Motor neuron (in vitro differentiated cells): Measurements from ENCODE around the gene MAPK1IP1L. TPM values are rescaled to one million over a fixed set of nuclear protein-coding genes. Genes with fewer than 3 reads are reported as not detected.

Experiments
- ATAC-seq, 8 experiments: fragments of 200-7000 bp; cut with Tn5 transposase; replicated peaks in 6 of 8; 2 replicates each; pipeline ENCODE4 v1.8.0; 2021; ENCODE audit warnings: mild to moderate bottlenecking in 8 of 8, moderate library complexity in 8 of 8
- H3K27ac ChIP-seq, 2 donors: fragments of 250-450 bp; sonication (Bioruptor Pico); 2 replicates each; pipeline ENCODE4 v1.9.0; 2021; ENCODE audit warnings: antibody characterized with exemption in 2 of 2, mild to moderate bottlenecking in 2 of 2, moderate library complexity in 1 of 2
- H3K4me1 ChIP-seq, 2 donors: fragments of 250-450 bp; sonication (Bioruptor Pico); replicated peaks in 1 of 2; 2 replicates each; pipeline ENCODE4 v1.6.1; 2021; ENCODE audit warnings: antibody characterized with exemption in 2 of 2, mild to moderate bottlenecking in 2 of 2, moderate library complexity in 1 of 2
- H3K4me3 ChIP-seq, 5 donors: fragments of 250-450 bp; sonication (Bioruptor Pico); 2 replicates each; pipeline ENCODE4 v1.9.0; 2021; ENCODE audit warnings: antibody characterized with exemption in 5 of 5, mild to moderate bottlenecking in 5 of 5, moderate library complexity in 4 of 5
- WGBS, 10 experiments: fragments of 450-650 bp; shearing (Covaris generic); methylation state at CpG; one replicate each; pipeline ENCODE4 v1.0.0; 2022; 5-methylcytosine and 5-hydroxymethylcytosine counted together
- in situ Hi-C, 9 experiments: fragments of 400-800 bp; cut with MboI; loops; one replicate each; pipeline ENCODE4 v1.15.0; 2021; ENCODE audit warnings: low sequenced_read_pairs in 9 of 9, low pct_unique_long_range_greater_than_20kb in 2 of 9; ENCODE audit not compliant: unreplicated experiment in 9 of 9
- total RNA-seq, 8 experiments: library from RNA; unstranded; fragments of 300-600 nt; gene quantifications; 2 replicates each; pipeline versions ENCODE4 v1.2.3 to v1.2.4, GENCODE V29; 2022

MAPK1IP1L gene
- total RNA-seq, 8 experiments from 2014 or later, result 22.6 to 95.9 (median 42.7) TPM

- ATAC-seq, result peak; percentile 45 to 98 (median 96)
- Histone ChIP-seq H3K27ac (peak overlapping the region in 1 of 2 donors; percentile 60), H3K4me3 (no peak overlapping the region), H3K4me1 (peaks cover 5 to 15% of the 10 kb centered on the region in 2 donors)
- in situ Hi-C loops, result no loop called here
- 11 to 80% (median 39%) methylated on average over 1 to 8 of the region's 19 CpGs for WGBS, 10 experiments
Observed at GRCh38 chr14:55107766-55108554, 56.5 kb downstream of the MAPK1IP1L start.

- ATAC-seq, result no peak
- 91 to 100% (median 100%) methylated on average over 1 of the region's 1 CpG; no CpG with 5 or more reads in 5 of the 10 experiments for WGBS, 10 experiments
Observed at GRCh38 chr14:55109836-55110235, 58.4 kb downstream of the MAPK1IP1L start.

DNA sequence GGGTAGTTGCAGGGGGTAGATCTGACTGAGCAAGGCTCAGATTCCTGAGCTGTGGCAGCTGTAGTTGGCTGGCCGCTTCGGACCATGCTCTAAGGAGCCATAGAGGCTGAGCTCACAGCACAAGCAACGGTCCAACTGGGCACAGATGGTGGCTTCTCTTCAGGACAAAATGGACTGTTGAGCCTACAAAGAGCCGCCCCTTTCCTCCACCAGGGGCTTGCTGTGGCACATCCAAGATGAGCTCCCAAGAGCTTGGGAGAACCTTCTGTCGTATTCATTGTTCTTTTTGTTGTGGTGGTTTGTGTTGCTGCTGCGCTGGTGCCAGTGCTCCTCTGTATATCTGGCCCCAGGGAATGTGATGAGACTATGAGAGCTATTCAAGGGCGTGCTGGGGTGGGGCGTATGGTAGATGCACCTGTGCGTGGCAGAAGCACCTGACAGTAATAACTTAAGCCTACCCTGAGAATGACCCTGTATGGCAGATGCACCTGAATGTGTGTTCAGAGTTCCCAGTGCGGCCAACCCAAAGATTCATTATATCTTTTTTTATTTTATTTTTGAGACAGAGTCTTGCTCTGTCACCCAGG lies 59.8 kb downstream of the MAPK1IP1L start:
- Histone ChIP-seq H3K4me1 (peaks cover 2 to 8% of the 10 kb centered on the region in 2 donors), H3K27ac (no peak overlapping the region), H3K4me3 (no peak overlapping the region)
- in situ Hi-C loops, result no loop called here
- WGBS, 10 experiments, result 80 to 100% (median 96%) methylated on average over 1 to 7 of the region's 10 CpGs; no CpG with 5 or more reads in 2 of the 10 experiments
- no peak for ATAC-seq

More at GRCh38 chr14:55109836-55110235, 58.4 kb downstream of the MAPK1IP1L start:
- H3K4me1 ChIP-seq, result peaks cover 2 to 8% of the 10 kb centered on the region in 2 donors
- H3K4me3 ChIP-seq, result no peak overlapping the region
- in situ Hi-C loops, result no loop called here
- no peak overlapping the region for H3K27ac ChIP-seq

DNA sequence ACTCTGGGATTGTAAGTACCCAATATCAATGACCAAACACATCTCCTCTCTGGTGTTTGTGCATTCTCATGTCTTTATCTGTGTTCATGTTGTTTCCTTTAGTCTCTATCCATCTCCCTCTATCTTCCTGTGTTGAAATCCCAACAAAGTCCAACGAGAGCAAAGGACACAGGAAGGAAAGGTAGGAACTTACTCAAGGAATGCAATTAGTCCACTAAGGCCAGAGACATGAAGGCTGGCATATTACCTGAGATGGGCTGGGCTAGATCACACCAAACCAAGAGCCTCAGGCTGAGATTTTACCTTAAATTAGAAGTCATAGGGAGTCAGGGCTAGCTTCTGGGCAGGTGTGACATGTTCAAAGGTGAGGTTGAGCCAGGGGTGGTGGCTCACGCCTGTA lies 63.3 kb downstream of the MAPK1IP1L start:
- no peak for ATAC-seq
- in situ Hi-C loops, result no loop called here
- H3K4me3 ChIP-seq, result no peak overlapping the region
- 67 to 100% (median 87%) methylated on average over 1 of the region's 2 CpGs; no CpG with 5 or more reads in 6 of the 10 experiments for WGBS, 10 experiments
- H3K4me1 ChIP-seq, result peaks cover 6 to 8% of the 10 kb centered on the region in 2 donors
- H3K27ac ChIP-seq, result no peak overlapping the region

GRCh38 chr14:55115460-55115859 lies 64.0 kb downstream of the MAPK1IP1L start:
- H3K4me1 ChIP-seq, result peaks cover 6 to 8% of the 10 kb centered on the region in 2 donors
- H3K4me3 ChIP-seq, result no peak overlapping the region
- in situ Hi-C loops, result no loop called here
- no peak overlapping the region for H3K27ac ChIP-seq
- WGBS, 10 experiments, result 33% methylated on average over 2 of the region's 3 CpGs; no CpG with 5 or more reads in 9 of the 10 experiments
- no peak for ATAC-seq

DNA sequence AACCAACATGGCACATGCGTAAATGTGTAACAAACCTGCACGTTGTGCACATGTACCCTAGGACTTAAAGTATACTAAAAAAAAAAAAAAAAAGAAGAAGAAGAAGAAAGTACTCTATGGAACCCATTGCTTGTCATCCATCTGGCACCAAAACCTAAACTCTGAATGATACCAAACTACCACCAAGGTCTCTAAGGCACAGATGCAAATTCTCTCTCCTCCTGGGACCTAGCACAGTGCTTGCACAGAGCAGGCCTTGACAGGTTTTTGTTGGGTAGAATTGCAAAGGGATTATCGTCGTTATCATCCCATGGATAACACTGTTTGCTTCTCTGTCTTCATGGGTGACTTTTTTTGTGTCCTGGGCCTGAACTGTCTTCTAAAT lies 64.4 kb downstream of the MAPK1IP1L start:
- ATAC-seq, result no peak
- H3K4me1 ChIP-seq, result peaks cover 6 to 8% of the 10 kb centered on the region in 2 donors
- no peak overlapping the region for H3K4me3 ChIP-seq
- in situ Hi-C loops, result no loop called here
- no peak overlapping the region for H3K27ac ChIP-seq
- 85 to 95% (median 88%) methylated on average over 2 to 4 of the region's 4 CpGs; no CpG with 5 or more reads in 5 of the 10 experiments for WGBS, 10 experiments

- no peak for ATAC-seq
- in situ Hi-C loops, result no loop called here
- Histone ChIP-seq H3K4me1 (peaks cover 6 to 8% of the 10 kb centered on the region in 2 donors), H3K27ac (no peak overlapping the region), H3K4me3 (no peak overlapping the region)
- WGBS, 10 experiments, result 59 to 100% (median 81%) methylated on average over 2 to 9 of the region's 11 CpGs
Observed at GRCh38 chr14:55116246-55117030, 65.0 kb downstream of the MAPK1IP1L start.

DNA sequence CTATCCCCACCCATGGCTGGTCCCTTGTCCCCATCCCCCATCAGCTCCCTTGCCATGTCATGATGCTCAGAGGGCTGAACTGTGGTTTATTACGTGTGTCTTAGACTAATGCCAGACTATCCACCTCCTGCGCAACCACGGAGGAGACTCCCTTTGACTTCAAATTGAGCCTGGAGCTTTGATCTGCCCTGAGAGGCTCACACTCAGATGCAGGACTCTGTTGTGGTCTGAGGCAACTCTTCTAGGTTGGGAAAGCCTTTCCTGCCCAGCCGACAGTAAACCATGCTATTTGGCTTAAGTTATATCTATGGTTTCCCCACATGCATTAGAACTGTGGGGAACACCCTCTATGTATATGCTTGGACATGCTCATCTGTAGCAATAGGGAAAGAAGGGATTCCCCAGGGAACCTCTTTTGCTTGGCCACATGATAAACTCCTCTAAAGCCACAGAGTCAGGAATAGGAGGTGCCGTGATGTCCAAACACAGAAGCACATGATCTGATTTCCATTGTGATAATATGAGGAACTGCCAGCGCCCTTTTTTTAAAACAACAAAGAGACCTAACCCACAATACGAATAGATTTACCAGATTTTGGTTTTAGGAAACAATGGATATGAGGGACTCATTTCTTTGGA lies 66.5 kb downstream of the MAPK1IP1L start:
- WGBS, 10 experiments, result 0 to 100% (median 73%) methylated on average over 1 to 4 of the region's 7 CpGs; no CpG with 5 or more reads in 2 of the 10 experiments
- ATAC-seq, result peak in 6 of 8 experiments; percentile 14 to 80 (median 51)
- in situ Hi-C loops, result no loop called here
- no peak overlapping the region for H3K4me3 ChIP-seq
- peaks cover 15 to 17% of the 10 kb centered on the region in 2 donors for H3K4me1 ChIP-seq
- H3K27ac ChIP-seq, result no peak overlapping the region

GRCh38 chr14:55118761-55119160 lies 67.3 kb downstream of the MAPK1IP1L start:
- in situ Hi-C loops, result no loop called here
- H3K4me3 ChIP-seq, result no peak overlapping the region
- no peak for ATAC-seq
- 29 to 100% (median 71%) methylated on average over 1 to 3 of the region's 3 CpGs; no CpG with 5 or more reads in 1 of the 10 experiments for WGBS, 10 experiments
- no peak overlapping the region for H3K27ac ChIP-seq
- peaks cover 20 to 23% of the 10 kb centered on the region in 2 donors for H3K4me1 ChIP-seq

Other genes starting within 250 kb of the MAPK1IP1L start
- gene GCH1, start 148.8 kb upstream of the MAPK1IP1L start, total RNA-seq, result 10 to 100 TPM in 4 of 8 experiments, 1 to 10 TPM in 4; 1.9 to 28.8 (median 8.8) TPM
- 10 to 100 TPM in 3 of 8 experiments, 1 to 10 TPM in 5; 2.0 to 22.1 (median 8.6) TPM for gene WDHD1, start 24.5 kb upstream of the MAPK1IP1L start, total RNA-seq
- 10 to 100 TPM; 19.6 to 32.4 (median 23.8) TPM for gene SOCS4, start 24.4 kb upstream of the MAPK1IP1L start, total RNA-seq
- gene LGALS3, start 77.6 kb downstream of the MAPK1IP1L start, total RNA-seq, result 10 to 100 TPM in 4 of 8 experiments, 1 to 10 TPM in 3, under 1 TPM in 1; 0.54 to 47.2 (median 16.2) TPM
- 10 to 100 TPM in 3 of 8 experiments, 1 to 10 TPM in 4, under 1 TPM in 1; 0.10 to 48.5 (median 2.7) TPM for gene DLGAP5, start 139.9 kb downstream of the MAPK1IP1L start, total RNA-seq
- 10 to 100 TPM; 14.1 to 31.9 (median 20.6) TPM for gene FBXO34, start 219.8 kb downstream of the MAPK1IP1L start, total RNA-seq